PC-3 (cell line): ENCODE measurements around the gene YWHAQ. TPM values are rescaled to one million over a fixed set of nuclear protein-coding genes. Genes with fewer than 3 reads are reported as not detected.
A peak's percentile ranks its signal among the peaks of the same experiment; 100 is the strongest.

Source experiments
- ATAC-seq: fragments of 200-7000 bp; cut with Tn5 transposase; 2 replicates; pipeline ENCODE4 v1.9.1; 2020; ENCODE audit warnings: mild to moderate bottlenecking, moderate library complexity
- BruUV-seq: library from RNA; stranded (reverse); fragments of 400-500 nt; replicated peaks from 2 replicates; lab custom pipeline; 2021; lab: Mats Ljungman, UMichigan
- CTCF ChIA-PET: fragments of 300-600 bp; sonication (Branson Sonifier 250); formaldehyde crosslinking; loops from one replicate; lab custom pipeline; 2022; ENCODE audit warnings: antibody characterized with exemption; lab: Charles Lee
- POLR2A ChIA-PET: fragments of 300-600 bp; sonication (Branson Sonifier 250); formaldehyde crosslinking; loops from one replicate; lab custom pipeline; 2022; ENCODE audit warnings: antibody characterized with exemption; ENCODE audit not compliant: unreplicated experiment; lab: Charles Lee
- DNase-seq: peaks from one replicate; pipeline ENCODE4 v3.0.0-alpha.2; 2015
- H2AFZ ChIP-seq: fragments of 300-600 bp; sonication (generic); 2 replicates; pipeline ENCODE4 v1.6.0; 2016; ENCODE audit warnings: antibody characterized with exemption, low read length
- H3F3A ChIP-seq: fragments of 300-600 bp; sonication (generic); one replicate; pipeline ENCODE4 v1.6.0; 2017; ENCODE audit warnings: antibody characterized with exemption, low read length, control low read depth, mild to moderate bottlenecking; ENCODE audit not compliant: unreplicated experiment
- H3K27ac ChIP-seq: fragments of 300-600 bp; sonication (generic); 2 replicates; pipeline ENCODE4 v1.5.1; 2016; ENCODE audit warnings: mild to moderate bottlenecking, low read length
- H3K27me3 ChIP-seq: fragments of 300-600 bp; sonication (generic); 2 replicates; pipeline ENCODE4 v1.6.1; 2016; ENCODE audit warnings: low read length, mixed read lengths
- H3K36me3 ChIP-seq: fragments of 300-600 bp; sonication (generic); 2 replicates; pipeline ENCODE4 v1.6.1; 2016; ENCODE audit warnings: low read depth, mixed run types, low read length, mixed read lengths
- H3K4me1 ChIP-seq: fragments of 300-600 bp; sonication (generic); 2 replicates; pipeline ENCODE4 v1.5.1; 2016; ENCODE audit warnings: low read length; ENCODE audit not compliant: insufficient read depth
- H3K4me2 ChIP-seq: fragments of 300-600 bp; sonication (generic); 2 replicates; pipeline ENCODE4 v1.6.0; 2016; ENCODE audit warnings: low read length
- H3K4me3 ChIP-seq: fragments of 300-600 bp; sonication (generic); 2 replicates; pipeline ENCODE4 v1.5.1; 2016; ENCODE audit warnings: mild to moderate bottlenecking, low read length, mixed read lengths
- H3K79me2 ChIP-seq: fragments of 300-600 bp; sonication (generic); 2 replicates; pipeline ENCODE4 v1.6.1; 2017; ENCODE audit warnings: low read length, mixed read lengths
- H3K9ac ChIP-seq: fragments of 300-600 bp; sonication (generic); 2 replicates; pipeline ENCODE4 v1.6.0; 2016; ENCODE audit warnings: mild to moderate bottlenecking, low read length
- H3K9me2 ChIP-seq: fragments of 300-600 bp; sonication (generic); replicated peaks from 2 replicates; pipeline ENCODE4 v1.6.1; 2016; ENCODE audit warnings: mixed run types, low read length, mixed read lengths
- H3K9me3 ChIP-seq: fragments of 300-600 bp; sonication (generic); 2 replicates; pipeline ENCODE4 v1.6.1; 2016; ENCODE audit warnings: low read length, mixed read lengths
- H4K20me1 ChIP-seq: fragments of 300-600 bp; sonication (generic); 2 replicates; pipeline ENCODE4 v1.6.1; 2016; ENCODE audit warnings: low read length, mixed read lengths
- CTCF ChIP-seq: fragments of 300-600 bp; sonication (generic); conservative IDR thresholded peaks from 2 replicates; pipeline ENCODE4 v1.5.1; 2017; ENCODE audit warnings: antibody characterized with exemption, low read depth, mild to moderate bottlenecking, low read length
- EZH2 ChIP-seq: fragments of 300-600 bp; sonication (generic); IDR thresholded peaks from one replicate; pipeline ENCODE4 v1.6.1; 2017; ENCODE audit warnings: antibody characterized with exemption, mild to moderate bottlenecking, low read length; ENCODE audit not compliant: unreplicated experiment
- EZH2phosphoT487 ChIP-seq: fragments of 300-600 bp; sonication (generic); IDR thresholded peaks from 2 replicates; pipeline ENCODE4 v1.6.1; 2018; ENCODE audit warnings: mild to moderate bottlenecking, antibody characterized with exemption, low read length, borderline replicate concordance
- intact Hi-C: fragments of 100-400 bp; cut with micrococcal nuclease; formaldehyde crosslinking; loops from 2 replicates; pipeline ENCODE4 v1.9.0; 2023
- total RNA-seq: library from RNA; depleted of rRNA; stranded (reverse); fragments of >200 nt; gene quantifications from 2 replicates; pipeline ENCODE4 v1.2.3, GENCODE V29; 2014

Gene YWHAQ
- total RNA-seq, 1 experiment from 2014 or later = 377 TPM

- H2AFZ ChIP-seq = no peak overlapping the region
- H3K4me1 ChIP-seq = peaks cover 26% of the 10 kb centered on the region
- H3K79me2 ChIP-seq = peaks cover 31% of the 10 kb centered on the region
- DNase-seq (no peak), ATAC-seq (no peak)
- TF ChIP-seq EZH2 = no peak
- no peak for TF ChIP-seq EZH2phosphoT487
- TF ChIP-seq CTCF = no peak
- H3K9me3 ChIP-seq = no peaks in the 10 kb centered on the region
- no peak overlapping the region for H3K4me2 ChIP-seq
- H3F3A ChIP-seq = no peaks in the 10 kb centered on the region
- no peaks in the 10 kb centered on the region for H3K27me3 ChIP-seq
- CTCF ChIA-PET = no interaction called here
- no peaks in the 10 kb centered on the region for H4K20me1 ChIP-seq
- no TSS peak for BruUV-seq
- no peaks in the 10 kb centered on the region for H3K36me3 ChIP-seq
- no peak overlapping the region for H3K27ac ChIP-seq
- no peaks in the 10 kb centered on the region for H3K9me2 ChIP-seq
- H3K4me3 ChIP-seq = no peak overlapping the region
- H3K9ac ChIP-seq = no peak overlapping the region
- intact Hi-C loops = no loop called here
- POLR2A ChIA-PET = no interaction called here
These were observed 70.2 kb downstream of the YWHAQ start for GRCh38 chr2:9560628-9561027.

GRCh38 chr2:9558948-9559381 lies 71.8 kb downstream of the YWHAQ start:
- H2AFZ ChIP-seq = no peak overlapping the region
- H3F3A ChIP-seq = no peaks in the 10 kb centered on the region
- no TSS peak for BruUV-seq
- peak overlapping the region; percentile 55 for H3K4me2 ChIP-seq
- DNase-seq = peak; percentile 95
- peak overlapping the region; percentile 11; the same call in 1 of the 2 replicates for H3K9ac ChIP-seq
- no peaks in the 10 kb centered on the region for H3K9me2 ChIP-seq
- peak; percentile 39 for ATAC-seq
- no peaks in the 10 kb centered on the region for H3K27me3 ChIP-seq
- peaks cover 46% of the 10 kb centered on the region for H3K79me2 ChIP-seq
- H3K4me3 ChIP-seq = no peak overlapping the region
- H3K9me3 ChIP-seq = no peaks in the 10 kb centered on the region
- H3K27ac ChIP-seq = peak overlapping the region; percentile 71
- H4K20me1 ChIP-seq = peaks cover 7% of the 10 kb centered on the region
- CTCF ChIA-PET = interaction anchor here (0.6 to 1.0 kb wide), 2 partner anchors 36 to 152 kb away, joined by 3 read pairs; no protein-coding TSS in a partner anchor
- POLR2A ChIA-PET = interaction anchor here (0.5 to 1.0 kb wide), 5 partner anchors 42 to 339 kb away, joined by 3 read pairs; partner anchors contain the start of gene YWHAQ
- intact Hi-C loops = loop anchor here (2.0 to 5.0 kb wide), 3 partner anchors 48 to 193 kb away; no protein-coding TSS in a partner anchor
- H3K4me1 ChIP-seq = peaks cover 25% of the 10 kb centered on the region
- no peak for TF ChIP-seq EZH2
- TF ChIP-seq EZH2phosphoT487 = no peak
- no peak for TF ChIP-seq CTCF
- no peaks in the 10 kb centered on the region for H3K36me3 ChIP-seq

- DNase-seq (peak; percentile 46), ATAC-seq (peak; percentile 42)
- H3F3A ChIP-seq = no peaks in the 10 kb centered on the region
- CTCF ChIA-PET = interaction anchor here (0.6 to 1.3 kb wide), 5 partner anchors 147 to 332 kb away, joined by 3 to 5 read pairs (median 3); no protein-coding TSS in a partner anchor
- H3K27me3 ChIP-seq = no peaks in the 10 kb centered on the region
- intact Hi-C loops = loop anchor here (2.0 to 5.0 kb wide), 4 partner anchors 51 to 227 kb away; no protein-coding TSS in a partner anchor
- H3K27ac ChIP-seq = peak overlapping the region; percentile 92
- H3K36me3 ChIP-seq = no peaks in the 10 kb centered on the region
- no peaks in the 10 kb centered on the region for H3K9me2 ChIP-seq
- H3K9ac ChIP-seq = peak overlapping the region; percentile 95
- no TSS peak for BruUV-seq
- POLR2A ChIA-PET = interaction anchor here (0.5 to 2.6 kb wide), 6 partner anchors 9 to 1256 kb away, joined by 3 to 13 read pairs (median 6); partner anchors contain the start of gene YWHAQ
- H4K20me1 ChIP-seq = peaks cover 20% of the 10 kb centered on the region
- peaks cover 45% of the 10 kb centered on the region for H3K4me1 ChIP-seq
- H3K4me2 ChIP-seq = peak overlapping the region; percentile 88
- peak overlapping the region; percentile 96 for H3K4me3 ChIP-seq
- H2AFZ ChIP-seq = peak overlapping the region; percentile 67; the same call in 1 of the 2 replicates
- peaks cover 73% of the 10 kb centered on the region for H3K79me2 ChIP-seq
- no peaks in the 10 kb centered on the region for H3K9me3 ChIP-seq
- TF ChIP-seq CTCF (no peak), EZH2 (no peak), EZH2phosphoT487 (no peak)
These were observed 74.6 kb downstream of the YWHAQ start for GRCh38 chr2:9556121-9556743.
